H1 (cell line): ENCODE data around the gene KRTAP5-8. TPM values are rescaled to one million over a fixed set of nuclear protein-coding genes. Genes with fewer than 3 reads are reported as not detected.
A peak's percentile ranks its signal among the peaks of the same experiment; 100 is the strongest.

ENCODE experiments used
- CTCF ChIA-PET: fragments of 300-600 bp; sonication (Branson Sonifier 250); formaldehyde crosslinking; loops from one replicate; lab custom pipeline; 2021; ENCODE audit not compliant: partially characterized antibody; lab: Charles Lee
- POLR2A ChIA-PET: fragments of 300-600 bp; sonication (Branson Sonifier 250); formaldehyde crosslinking; loops from one replicate; lab custom pipeline; 2021; ENCODE audit warnings: inconsistent platforms; ENCODE audit not compliant: partially characterized antibody; lab: Charles Lee
- DNase-seq, 2 experiments: peaks; one replicate each; pipeline versions ENCODE4 v3.0.0 to v3.0.0-alpha.2; 2010 to 2022; ENCODE audit warnings: low spot score in 2 of 2, low read depth in 1 of 2, mixed read lengths in 1 of 2
- FAIRE-seq: peaks from 2 replicates; lab custom pipeline; 2011; peaks lifted over from hg19 to GRCh38; lab: Jason Lieb, UNC
- H2AFZ ChIP-seq: 2 replicates; pipeline ENCODE4 v1.8.1; 2012; ENCODE audit warnings: low read length, inconsistent platforms
- H2AK5ac ChIP-seq: 2 replicates; pipeline ENCODE4 v1.6.1; 2013; ENCODE audit warnings: low read depth, low read length
- H2BK120ac ChIP-seq: replicated peaks from 2 replicates; pipeline ENCODE3; 2013; ENCODE audit warnings: low read depth, low read length, inconsistent platforms
- H2BK12ac ChIP-seq: 2 replicates; pipeline ENCODE4 v1.6.1; 2013; ENCODE audit warnings: low read depth, low read length
- H2BK15ac ChIP-seq: 2 replicates; pipeline ENCODE4 v1.6.1; 2013; ENCODE audit warnings: low read length
- H2BK20ac ChIP-seq: 2 replicates; pipeline ENCODE4 v1.6.1; 2013; ENCODE audit warnings: low read length
- H2BK5ac ChIP-seq: 2 replicates; pipeline ENCODE4 v1.6.1; 2013; ENCODE audit warnings: low read depth, low read length
- H3K14ac ChIP-seq: 2 replicates; pipeline ENCODE4 v1.6.1; 2013; ENCODE audit warnings: inconsistent platforms; ENCODE audit not compliant: insufficient read length
- H3K18ac ChIP-seq: 2 replicates; pipeline ENCODE4 v1.6.1; 2013; ENCODE audit warnings: low read length; ENCODE audit errors: extremely low read depth
- H3K23ac ChIP-seq: 2 replicates; pipeline ENCODE4 v1.6.1; 2013; ENCODE audit warnings: inconsistent platforms; ENCODE audit not compliant: insufficient read length
- H3K23me2 ChIP-seq: 2 replicates; pipeline ENCODE4 v1.6.1; 2013; ENCODE audit warnings: low read depth, low read length
- H3K27ac ChIP-seq: 2 replicates; pipeline ENCODE4 v1.6.1; 2011; ENCODE audit warnings: low read depth, low read length, inconsistent platforms
- H3K27me3 ChIP-seq, 4 experiments: replicated peaks in 1 of 4; 1 replicate in 1 of 4; 2 replicates in 3 of 4; pipeline versions ENCODE4 v1.6.1 to v1.8.1; 2011 to 2013; ENCODE audit warnings: low read length in 3 of 4, mild to moderate bottlenecking in 3 of 4, inconsistent platforms in 2 of 4, mixed read lengths in 2 of 4, moderate library complexity in 1 of 4; ENCODE audit not compliant: control insufficient read depth in 3 of 4, insufficient read depth in 3 of 4; ENCODE audit errors: extremely low read depth in 1 of 4
- H3K36me3 ChIP-seq, 4 experiments: 2 replicates each; pipeline versions ENCODE4 v1.6.1 to v1.8.1; 2011 to 2013; ENCODE audit warnings: mild to moderate bottlenecking in 4 of 4, low read length in 3 of 4, moderate library complexity in 2 of 4, control low read depth in 1 of 4, inconsistent platforms in 1 of 4; ENCODE audit not compliant: insufficient read depth in 4 of 4, control insufficient read depth in 2 of 4
- H3K4ac ChIP-seq: replicated peaks from 2 replicates; pipeline ENCODE3; 2013; ENCODE audit warnings: low read length, low read depth, mixed read lengths, inconsistent platforms; ENCODE audit not compliant: insufficient read length
- H3K4me1 ChIP-seq, 4 experiments: replicated peaks in 1 of 4; 1 replicate in 1 of 4; 2 replicates in 3 of 4; pipeline versions ENCODE4 v1.6.1 to v1.8.1; 2011 to 2013; ENCODE audit warnings: low read length in 3 of 4, inconsistent platforms in 2 of 4, mixed read lengths in 1 of 4; ENCODE audit not compliant: insufficient read depth in 4 of 4, control insufficient read depth in 3 of 4
- H3K4me2 ChIP-seq, 2 experiments: 2 replicates each; pipeline versions ENCODE4 v1.6.1 to v1.8.1; 2011 to 2013; ENCODE audit warnings: low read depth in 2 of 2, low read length in 2 of 2, control low read depth in 1 of 2, inconsistent platforms in 1 of 2, mild to moderate bottlenecking in 1 of 2; ENCODE audit not compliant: insufficient read depth in 1 of 2
- H3K4me3 ChIP-seq, 4 experiments: fragments of 200-600, 300-600 bp in 1 of 4; sonication (generic), shearing (Covaris generic), sonication (Bioruptor Twin) in 1 of 4; 2 replicates each; pipeline versions ENCODE4 v1.5.1 to v1.8.1; 2011 to 2016; ENCODE audit warnings: low read length in 4 of 4, low read depth in 3 of 4, control low read depth in 2 of 4, inconsistent platforms in 2 of 4, mild to moderate bottlenecking in 2 of 4, mixed read lengths in 1 of 4, moderate library complexity in 1 of 4; ENCODE audit not compliant: insufficient read depth in 2 of 4; ENCODE audit errors: extremely low read depth in 1 of 4
- H3K56ac ChIP-seq: replicated peaks from 2 replicates; pipeline ENCODE3; 2013; ENCODE audit warnings: low read depth, mild to moderate bottlenecking, mixed read lengths, low read length, inconsistent platforms; ENCODE audit not compliant: insufficient read length
- H3K79me1 ChIP-seq: 2 replicates; pipeline ENCODE4 v1.6.1; 2013; ENCODE audit warnings: low read depth, low read length, control low read depth
- H3K79me2 ChIP-seq, 2 experiments: 2 replicates each; pipeline versions ENCODE4 v1.6.1 to v1.8.1; 2012 to 2013; ENCODE audit warnings: low read length in 2 of 2, mild to moderate bottlenecking in 2 of 2, inconsistent platforms in 1 of 2; ENCODE audit not compliant: insufficient read depth in 2 of 2, control insufficient read depth in 1 of 2
- H3K9ac ChIP-seq, 4 experiments: replicated peaks in 1 of 4; 1 replicate in 1 of 4; 2 replicates in 3 of 4; pipeline versions ENCODE4 v1.6.1 to v1.8.1; 2011 to 2013; ENCODE audit warnings: low read depth in 3 of 4, low read length in 3 of 4, control low read depth in 2 of 4, mild to moderate bottlenecking in 2 of 4, moderate library complexity in 2 of 4, inconsistent platforms in 1 of 4; ENCODE audit errors: extremely low read depth in 1 of 4
- H3K9me3 ChIP-seq, 2 experiments: 2 replicates each; pipeline versions ENCODE4 v1.6.1 to v1.8.1; 2012 to 2013; ENCODE audit warnings: mild to moderate bottlenecking in 2 of 2, moderate library complexity in 2 of 2, control low read depth in 1 of 2, inconsistent platforms in 1 of 2, low read depth in 1 of 2, low read length in 1 of 2, mixed read lengths in 1 of 2; ENCODE audit not compliant: insufficient read depth in 2 of 2
- H4K20me1 ChIP-seq, 2 experiments: replicated peaks in 1 of 2; 2 replicates each; pipeline versions ENCODE3 to v1.8.1; 2011 to 2013; ENCODE audit warnings: inconsistent platforms in 2 of 2, low read length in 2 of 2, mild to moderate bottlenecking in 1 of 2; ENCODE audit not compliant: insufficient read depth in 2 of 2, control insufficient read depth in 1 of 2
- H4K5ac ChIP-seq: 2 replicates; pipeline ENCODE4 v1.6.1; 2013; ENCODE audit warnings: low read length, low read depth, mixed read lengths, inconsistent platforms; ENCODE audit not compliant: insufficient read length
- H4K8ac ChIP-seq: 2 replicates; pipeline ENCODE4 v1.8.0; 2013; ENCODE audit warnings: mild to moderate bottlenecking, moderate library complexity, low read length, inconsistent platforms; ENCODE audit not compliant: insufficient read depth; ENCODE audit errors: extremely low read depth
- H4K91ac ChIP-seq: replicated peaks from 2 replicates; pipeline ENCODE3; 2013; ENCODE audit warnings: low read length, mixed read lengths, inconsistent platforms; ENCODE audit not compliant: insufficient read length
- SUZ12 ChIP-seq: fragments of 200-600 bp; sonication (generic); IDR thresholded peaks from 2 replicates; pipeline ENCODE4 v1.6.1; 2012; ENCODE audit warnings: mild to moderate bottlenecking, inconsistent platforms, low read length, moderate library complexity, mixed read lengths
- ZNF274 ChIP-seq: IDR thresholded peaks from 2 replicates; pipeline ENCODE4 v1.7.0; 2012; ENCODE audit warnings: low read length, borderline replicate concordance; ENCODE audit errors: extremely low read depth
- WGBS, 2 experiments: shearing (Covaris generic) in 1 of 2; methylation state at CpG; one replicate each; pipeline versions ENCODE4 v1.1.6 to v1.1.7; 2013 to 2015; ENCODE audit warnings: low lambda C conversion rate in 2 of 2, mixed read lengths in 2 of 2, inconsistent platforms in 1 of 2, low coverage in 1 of 2, missing lambda C conversion rate in 1 of 2; ENCODE audit not compliant: insufficient replicate concordance in 2 of 2, insufficient coverage in 1 of 2, insufficient read length in 1 of 2; ENCODE audit errors: extremely low coverage in 1 of 2, missing lambda C conversion rate in 1 of 2; 5-methylcytosine and 5-hydroxymethylcytosine counted together
- polyA plus RNA-seq, 7 experiments: library from polyadenylated mRNA; depleted of rRNA in 3 of 7; stranded (reverse) in 5 of 7; unstranded in 2 of 7; fragments of >200 nt in 5 of 7; fragments of 200-250 nt in 2 of 7; gene quantifications; 1 replicate in 5 of 7; 2 replicates in 1 of 7; 4 replicates in 1 of 7; pipeline versions ENCODE4 v1.2.1 to v1.2.3, GENCODE V29; 2011 to 2013; ENCODE audit warnings: missing spikeins in 2 of 7, mixed read lengths in 2 of 7
- total RNA-seq: library from RNA; stranded (reverse); fragmentation: NEBNext Ultra II Directional; extraction: Animal tissue kit (Norgen Biotek cat#: 25700); gene quantifications from 2 replicates; pipeline ENCODE4 v1.2.1, GENCODE V29; 2021
- TF ChIP-seq, protein P1 (sequence below): IDR thresholded peaks from 2 replicates; pipeline ENCODE4 v1.6.1; 2012; ENCODE audit warnings: inconsistent platforms

The KRTAP5-8 gene
- total and polyA plus RNA-seq, 2 of the 8 experiments (the other 6 are each of a cell fraction or from before 2014, with no cell fraction given): not detected

DNA sequence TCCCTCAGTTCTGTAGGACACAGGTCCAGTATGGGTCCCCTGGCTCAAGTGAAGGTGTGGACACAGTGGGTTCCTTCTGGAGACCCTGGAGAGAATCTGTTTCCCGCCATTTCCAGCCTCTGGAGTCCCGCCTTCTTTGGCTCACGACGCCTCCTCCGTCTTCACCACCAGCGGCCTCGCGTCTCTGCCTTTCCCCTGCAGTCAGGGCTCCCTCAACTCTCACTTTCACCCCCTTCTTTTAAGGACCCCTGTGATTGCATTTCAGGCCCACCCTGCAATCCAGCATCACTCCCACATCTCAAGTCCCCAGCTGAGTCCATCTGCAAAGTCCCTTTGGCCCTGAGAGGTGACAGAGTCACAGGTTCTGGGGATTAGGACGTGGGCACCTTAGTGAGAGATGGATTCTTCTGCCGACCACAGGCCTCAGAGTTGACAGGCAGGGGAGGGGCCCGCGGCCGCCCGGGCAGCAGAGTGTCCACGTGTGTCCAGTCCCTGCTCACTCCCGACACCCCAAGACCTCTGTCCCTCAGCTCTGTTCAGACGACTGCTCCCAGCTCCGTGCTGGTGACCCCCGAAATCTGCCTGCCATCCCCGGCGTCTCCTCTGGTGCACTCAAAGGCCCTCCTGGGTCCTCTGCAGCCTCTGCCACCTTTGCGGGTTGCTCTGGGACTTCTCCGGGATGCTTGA is 47.6 kb upstream of the KRTAP5-8 start:
- peaks cover 0 to 10% of the 10 kb centered on the region in 2 experiments for H4K20me1 ChIP-seq
- no peak for DNase-seq
- POLR2A ChIA-PET: no interaction called here

More for the DNA sequence above, 47.6 kb upstream of the KRTAP5-8 start:
- no peak overlapping the region for H3K23ac ChIP-seq
- H3K23me2 ChIP-seq: peaks cover 4% of the 10 kb centered on the region; the same call in 1 of the 2 replicates
- H3K4me1 ChIP-seq: no peaks in the 10 kb centered on the region
- peaks cover 0 to 14% (median 8%) of the 10 kb centered on the region in 4 experiments; a peak in 4 of 8 replicates for H3K36me3 ChIP-seq
- H3K9ac ChIP-seq: no peak overlapping the region
- H4K8ac ChIP-seq: no peak overlapping the region; the same call in 1 of the 2 replicates
- no peak overlapping the region for H3K56ac ChIP-seq
- H4K91ac ChIP-seq: no peak overlapping the region
- H3K27me3 ChIP-seq: no peaks in the 10 kb centered on the region
- FAIRE-seq: no peak
- H3K79me2 ChIP-seq: no peaks in the 10 kb centered on the region
- no peaks in the 10 kb centered on the region for H3K9me3 ChIP-seq
- no peaks in the 10 kb centered on the region for H3K79me1 ChIP-seq
- TF ChIP-seq, protein P1, sequence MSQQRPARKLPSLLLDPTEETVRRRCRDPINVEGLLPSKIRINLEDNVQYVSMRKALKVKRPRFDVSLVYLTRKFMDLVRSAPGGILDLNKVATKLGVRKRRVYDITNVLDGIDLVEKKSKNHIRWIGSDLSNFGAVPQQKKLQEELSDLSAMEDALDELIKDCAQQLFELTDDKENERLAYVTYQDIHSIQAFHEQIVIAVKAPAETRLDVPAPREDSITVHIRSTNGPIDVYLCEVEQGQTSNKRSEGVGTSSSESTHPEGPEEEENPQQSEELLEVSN: peak; percentile 62
- no peak for TF ChIP-seq ZNF274
- TF ChIP-seq SUZ12: no peak
- H2BK20ac ChIP-seq: no peak overlapping the region
- H3K4ac ChIP-seq: no peak overlapping the region
- CTCF ChIA-PET: interaction anchor here (2.1 kb wide), 1 partner anchor 10 kb away, joined by 4 read pairs; no protein-coding TSS in a partner anchor
- H2AFZ ChIP-seq: no peak overlapping the region
- 91% methylated on average over 23 of the region's 23 CpGs; no CpG with 5 or more reads in 1 of the 2 experiments for WGBS, 2 experiments
- H3K18ac ChIP-seq: no peak overlapping the region
- H3K4me3 ChIP-seq: no peak overlapping the region
- H3K14ac ChIP-seq: no peak overlapping the region
- no peak overlapping the region for H2AK5ac ChIP-seq
- no peak overlapping the region for H2BK15ac ChIP-seq
- no peak overlapping the region for H2BK5ac ChIP-seq
- H3K4me2 ChIP-seq: no peak overlapping the region
- no peak overlapping the region for H2BK120ac ChIP-seq
- H2BK12ac ChIP-seq: no peak overlapping the region
- no peak overlapping the region for H3K27ac ChIP-seq
- H4K5ac ChIP-seq: no peak overlapping the region
